HK-2 (cell line): ENCODE data around the gene PSME2.

Experiments used
- DNase-seq: peaks from one replicate; pipeline ENCODE4 v3.0.0-alpha.2; 2018; ENCODE audit not compliant: unreplicated experiment

PSME2 gene

GRCh38 chr14:24093901-24094840, 52.2 kb downstream of the PSME2 start, which contains the start of gene PCK2:
PCK2 (plus strand) TSS chr14:24094311; CDS start chr14:24094406, 95 bp downstream.
- DNase-seq: peak; percentile 97
